ENCODE data around the gene LENG9.

- TF ChIP-seq, protein P1, sequence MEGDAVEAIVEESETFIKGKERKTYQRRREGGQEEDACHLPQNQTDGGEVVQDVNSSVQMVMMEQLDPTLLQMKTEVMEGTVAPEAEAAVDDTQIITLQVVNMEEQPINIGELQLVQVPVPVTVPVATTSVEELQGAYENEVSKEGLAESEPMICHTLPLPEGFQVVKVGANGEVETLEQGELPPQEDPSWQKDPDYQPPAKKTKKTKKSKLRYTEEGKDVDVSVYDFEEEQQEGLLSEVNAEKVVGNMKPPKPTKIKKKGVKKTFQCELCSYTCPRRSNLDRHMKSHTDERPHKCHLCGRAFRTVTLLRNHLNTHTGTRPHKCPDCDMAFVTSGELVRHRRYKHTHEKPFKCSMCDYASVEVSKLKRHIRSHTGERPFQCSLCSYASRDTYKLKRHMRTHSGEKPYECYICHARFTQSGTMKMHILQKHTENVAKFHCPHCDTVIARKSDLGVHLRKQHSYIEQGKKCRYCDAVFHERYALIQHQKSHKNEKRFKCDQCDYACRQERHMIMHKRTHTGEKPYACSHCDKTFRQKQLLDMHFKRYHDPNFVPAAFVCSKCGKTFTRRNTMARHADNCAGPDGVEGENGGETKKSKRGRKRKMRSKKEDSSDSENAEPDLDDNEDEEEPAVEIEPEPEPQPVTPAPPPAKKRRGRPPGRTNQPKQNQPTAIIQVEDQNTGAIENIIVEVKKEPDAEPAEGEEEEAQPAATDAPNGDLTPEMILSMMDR (IDR thresholded peaks at IDR 0.05) = no peak
- TF ChIP-seq POLR2A (IDR thresholded peaks at IDR 0.05; ENCODE audit: low read depth) (no peak), EP300 (IDR thresholded peaks at IDR 0.05) (no peak), POLR2AphosphoS5 (IDR thresholded peaks at IDR 0.05) (no peak)
Observed at GRCh38 chr19:54493967-54494585, 30.5 kb upstream of the LENG9 start.

All from esophagus muscularis mucosa (tissue), 4 donors.